COLO668 (cell line): ENCODE measurements around the gene SH3BP5L.
"Not testable (repeated sequence)": the region's sequence is repeated elsewhere in the genome, so short reads cannot be mapped to it uniquely, and the experiment has no call there.

Source experiments
- DNase-seq: peaks from one replicate; lab custom pipeline; 2025; ENCODE audit not compliant: unreplicated experiment; lab: John Stamatoyannopoulos, UW

Gene SH3BP5L

DNA sequence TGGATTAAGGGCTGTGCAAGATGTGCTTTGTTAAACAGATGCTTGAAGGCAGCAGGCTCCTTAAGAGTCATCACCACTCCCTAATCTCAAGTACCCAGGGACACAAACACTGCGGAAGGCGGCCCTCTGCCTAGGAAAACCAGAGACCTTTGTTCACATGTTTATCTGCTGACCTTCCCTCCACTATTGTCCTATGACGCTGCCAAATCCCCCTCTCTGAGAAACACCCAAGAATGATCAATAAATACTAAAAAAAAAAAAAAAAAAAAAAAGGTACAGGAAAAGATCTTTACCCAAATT is 5.0 kb upstream of the SH3BP5L start:
- not testable (repeated sequence) for DNase-seq

DNA sequence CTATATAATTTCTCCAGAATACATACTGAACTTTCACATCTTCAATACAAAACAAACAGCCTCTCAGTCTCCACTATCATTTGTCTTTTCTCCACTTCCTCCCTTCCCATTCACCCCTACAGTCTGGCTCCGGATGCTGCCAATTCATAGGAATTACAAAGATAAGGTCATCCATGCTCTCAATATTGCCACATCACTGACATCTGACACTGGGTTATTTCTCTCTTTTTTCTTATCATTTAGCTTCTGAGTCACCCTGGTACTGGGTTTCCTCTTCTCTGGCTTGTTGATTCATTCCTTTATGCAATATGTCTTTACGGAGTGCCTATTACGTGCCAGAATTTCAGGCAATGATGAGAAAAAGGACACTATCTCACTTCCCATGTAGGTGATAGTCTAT is 3.1 kb upstream of the SH3BP5L start:
- DNase-seq: no peak

DNA sequence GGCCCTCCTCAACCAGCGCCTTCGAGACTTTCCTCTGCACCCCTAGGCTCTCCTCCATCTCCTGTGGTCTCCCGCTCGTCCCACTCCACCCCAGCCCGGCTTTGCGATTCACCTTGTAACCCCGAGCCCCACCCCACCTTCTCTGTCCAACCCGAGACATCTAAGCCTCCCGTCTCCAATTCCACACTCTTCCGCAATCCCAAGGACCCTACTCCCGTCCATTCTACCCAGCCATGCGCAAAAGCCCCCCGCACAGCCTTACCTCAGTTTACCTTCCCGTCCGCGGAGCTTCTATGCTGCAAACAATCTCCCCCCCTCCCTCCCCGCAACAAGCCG is 174 bp downstream of the SH3BP5L start:
- no peak for DNase-seq

DNA sequence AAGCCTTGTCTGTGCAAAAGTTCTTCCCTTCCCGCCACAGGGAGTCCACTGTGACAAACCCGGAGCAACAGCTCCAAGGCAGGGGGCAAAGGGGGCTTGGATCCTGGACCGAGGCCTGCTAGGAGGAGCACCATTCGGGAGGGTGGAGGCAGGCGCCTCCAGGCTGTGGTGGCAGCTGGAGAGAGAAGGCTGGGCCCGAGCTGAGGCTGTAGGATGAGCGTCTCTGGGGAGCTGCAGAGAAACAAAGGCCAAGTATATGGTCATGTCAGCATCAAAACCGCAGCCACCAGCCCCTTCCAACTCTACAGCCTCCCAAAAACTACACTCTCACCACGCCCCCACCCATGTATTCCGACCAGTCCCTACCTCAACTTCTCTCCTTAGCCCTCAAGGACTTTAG is 579 bp downstream of the SH3BP5L start:
- DNase-seq: no peak

DNA sequence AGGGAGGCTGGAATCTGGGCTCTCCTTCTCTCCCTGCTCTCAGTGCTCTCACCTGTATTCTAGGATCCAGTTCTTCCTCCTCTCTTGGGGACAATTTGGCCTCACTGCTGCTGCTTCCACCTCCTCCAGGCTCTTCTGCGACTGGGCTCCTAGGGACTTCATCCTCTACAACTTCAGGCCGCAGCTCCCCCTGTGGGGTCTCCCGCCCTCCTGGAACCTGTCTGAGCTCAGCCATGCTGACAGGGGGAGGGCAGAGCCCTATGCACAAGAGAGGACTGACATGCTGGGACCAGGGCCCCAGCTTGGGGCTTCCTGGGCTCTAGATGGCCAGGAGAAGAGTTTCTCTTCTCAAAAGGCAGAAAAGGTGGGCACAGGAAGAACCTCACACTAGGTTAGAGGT is 1.0 kb downstream of the SH3BP5L start:
- DNase-seq: no peak

DNA sequence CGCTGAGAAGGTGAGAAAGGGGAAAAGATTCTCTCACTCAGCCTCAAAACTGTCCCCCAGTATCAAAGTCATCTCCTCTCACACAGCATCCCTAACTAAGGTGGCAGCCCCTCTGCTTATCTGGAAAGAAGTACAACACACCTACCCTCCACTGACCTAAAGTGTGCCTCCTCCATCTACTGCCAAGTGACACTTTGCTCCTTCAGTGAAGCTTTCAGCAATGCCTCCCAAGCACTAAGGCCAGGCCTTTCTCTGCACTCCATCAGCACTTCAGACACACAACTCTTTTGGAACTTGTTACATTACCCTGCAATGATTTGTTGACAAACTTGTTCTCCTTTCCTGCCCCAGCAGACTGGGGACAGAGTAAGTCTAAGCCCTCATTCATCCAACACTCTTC is 1.4 kb downstream of the SH3BP5L start:
- DNase-seq: no peak

DNA sequence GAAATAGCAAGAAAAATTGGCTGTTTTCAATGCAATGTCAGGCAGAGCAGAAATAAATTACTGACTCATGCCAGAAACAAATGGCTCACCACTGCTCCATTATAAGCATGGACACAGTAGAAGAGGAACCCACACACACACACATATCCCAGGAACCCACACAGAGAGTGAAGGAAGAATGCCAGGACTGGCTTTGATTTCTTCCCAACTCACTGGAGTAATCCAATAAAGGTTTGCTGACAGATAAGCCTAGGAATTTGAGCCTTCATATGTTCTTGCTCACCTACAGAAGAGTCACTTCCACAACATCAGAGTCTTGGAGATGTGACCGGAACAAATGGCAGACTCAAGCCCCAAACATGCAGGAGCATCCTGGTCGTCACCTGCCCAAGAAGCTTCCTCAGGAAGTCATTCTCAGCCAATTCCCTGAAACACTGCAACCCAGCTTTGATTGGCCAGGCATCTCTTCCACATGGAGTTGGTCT is 2.2 kb downstream of the SH3BP5L start:
- DNase-seq: no peak

DNA sequence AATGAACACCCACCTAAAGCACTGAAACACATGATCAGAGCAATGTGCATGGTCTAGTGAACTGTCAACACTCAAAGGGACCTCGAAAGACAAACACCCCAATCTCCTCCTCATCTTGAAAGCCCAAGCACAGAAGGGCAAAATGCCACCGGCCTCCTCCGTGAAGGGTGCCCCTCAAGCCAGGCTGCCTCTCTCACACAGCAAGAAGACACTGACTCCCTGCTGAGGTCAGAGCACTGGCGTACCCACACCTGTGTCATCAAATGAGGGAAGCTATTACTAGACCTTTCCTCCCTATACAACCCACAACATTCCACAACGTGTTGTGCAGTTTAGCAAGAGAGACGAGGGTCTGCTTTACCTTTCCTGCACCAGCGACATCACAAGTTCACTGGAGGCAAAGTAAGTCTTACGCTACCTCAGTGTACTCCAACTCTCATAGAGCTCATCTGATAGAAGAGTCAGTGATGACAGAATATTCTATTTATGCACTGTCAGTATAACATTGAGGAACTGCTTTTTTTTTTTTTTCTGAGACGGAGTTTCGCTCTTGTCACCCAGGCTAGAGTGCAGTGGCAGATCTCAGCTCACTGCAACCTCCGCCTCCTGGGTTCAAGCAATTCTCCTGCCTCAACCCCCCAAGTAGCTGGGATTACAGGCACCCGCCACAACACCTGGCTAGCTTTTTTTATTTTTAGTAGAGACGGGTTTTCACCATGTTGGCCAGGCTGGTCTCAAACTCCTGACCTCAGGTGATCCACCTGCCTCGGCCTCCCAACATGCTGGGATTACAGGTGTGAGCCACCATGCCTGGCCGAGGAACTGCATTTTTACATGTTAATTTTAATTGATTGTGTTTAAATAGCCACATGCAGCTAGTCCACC is 3.3 kb downstream of the SH3BP5L start:
- no peak for DNase-seq

DNA sequence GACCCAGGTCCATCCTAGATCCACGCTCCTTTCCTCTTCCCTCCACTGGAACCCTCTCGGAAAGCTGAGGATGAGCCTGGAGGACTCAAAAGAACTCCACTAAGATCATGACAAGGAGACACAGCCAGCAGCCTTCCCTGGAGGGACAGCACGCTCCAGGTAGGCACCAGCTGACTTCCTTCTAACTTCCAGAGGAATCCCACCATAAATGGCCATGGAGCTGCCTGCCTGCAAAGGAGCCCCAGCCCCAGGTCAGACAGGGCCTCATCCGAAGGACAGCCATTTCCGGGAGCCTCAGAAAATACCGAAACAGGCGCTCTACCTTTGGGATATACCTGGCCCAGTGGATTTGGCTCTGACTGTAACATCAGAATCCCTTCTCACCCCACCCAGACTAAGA is 4.1 kb downstream of the SH3BP5L start:
- no peak for DNase-seq

DNA sequence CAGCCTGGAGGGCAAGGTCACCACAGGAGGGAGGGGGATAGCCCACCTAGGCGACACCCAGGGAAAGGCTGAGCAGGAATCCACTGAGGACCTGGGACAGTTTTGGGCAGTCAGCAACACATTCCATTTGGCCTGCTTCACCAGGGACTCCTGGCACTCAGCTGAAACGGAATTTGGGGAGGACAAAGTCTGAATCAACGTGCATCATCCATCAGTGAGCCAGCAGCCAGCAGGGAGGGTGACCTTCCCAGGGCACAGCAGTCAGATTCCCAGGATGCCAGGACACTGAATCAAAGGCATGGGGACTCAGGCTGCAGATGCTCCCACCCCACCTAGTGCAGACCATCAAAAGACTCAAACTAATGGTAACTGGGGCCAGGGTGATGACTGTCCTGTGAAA is 4.6 kb downstream of the SH3BP5L start:
- no peak for DNase-seq

DNA sequence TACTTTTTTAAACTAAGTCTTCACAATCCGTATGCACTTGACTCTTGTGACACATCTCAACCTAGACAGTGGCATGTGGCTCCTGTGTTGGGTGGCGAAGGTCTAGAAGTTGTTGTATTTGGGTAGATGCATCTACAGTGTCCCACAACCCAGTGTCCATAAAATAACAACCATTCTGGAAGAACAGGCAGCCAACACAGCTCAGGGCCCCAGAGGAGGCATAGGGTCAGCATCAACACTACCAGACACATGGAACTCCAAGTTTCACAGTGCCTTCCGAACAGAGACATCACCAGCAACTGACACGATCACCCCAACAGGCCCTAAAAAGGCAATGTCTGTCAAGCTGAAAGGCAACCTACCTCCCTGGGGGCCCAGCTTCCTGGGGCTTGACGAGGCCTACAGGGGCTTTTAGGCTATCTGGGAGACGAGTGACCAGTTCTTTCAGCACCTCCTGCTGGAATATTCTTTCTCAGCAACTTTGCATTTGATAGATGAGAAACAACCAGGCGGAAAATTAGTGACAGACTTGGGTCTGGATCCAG is 5.6 kb downstream of the SH3BP5L start:
- DNase-seq: no peak

DNA sequence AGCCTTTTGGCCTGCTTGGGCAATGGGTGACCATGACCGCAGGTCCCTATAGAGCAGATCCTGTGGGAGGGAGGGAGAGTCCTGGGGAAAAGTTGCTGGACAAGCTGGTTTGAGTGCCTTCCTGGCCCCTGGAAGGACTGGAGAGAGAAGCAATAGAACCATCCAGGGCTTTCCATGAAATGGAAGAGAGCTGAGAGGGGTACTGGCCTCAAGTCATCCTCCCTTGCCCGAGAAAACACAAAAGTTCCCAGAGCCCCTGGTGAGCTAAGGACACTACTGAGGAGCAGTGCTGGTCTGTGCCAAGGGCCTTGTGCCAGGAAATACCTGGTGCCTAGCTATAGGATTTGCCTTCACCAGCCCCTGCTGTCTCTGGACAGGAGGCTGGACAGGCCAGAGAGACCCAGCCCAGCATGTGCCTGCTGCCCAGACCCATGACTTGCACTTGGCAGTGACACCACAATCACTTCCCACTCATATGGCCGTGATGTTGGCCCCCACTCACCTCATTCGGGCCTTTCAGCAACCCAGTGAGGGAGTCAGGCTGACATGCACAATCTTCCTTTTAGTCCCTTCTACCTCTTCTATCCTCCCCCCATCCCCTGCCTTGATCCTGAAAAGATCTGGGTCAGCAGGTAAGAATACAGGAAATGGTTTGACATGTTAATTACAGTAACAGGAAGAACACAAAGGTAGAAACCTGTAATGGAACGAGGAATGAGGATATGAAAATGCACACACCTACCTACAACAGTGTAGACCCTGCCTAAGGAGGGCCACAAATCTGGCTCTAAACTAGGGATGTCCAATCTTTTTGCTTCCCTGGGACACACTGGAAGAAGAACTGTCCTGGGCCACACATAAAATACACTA is 7.0 kb downstream of the SH3BP5L start:
- DNase-seq: no peak

DNA sequence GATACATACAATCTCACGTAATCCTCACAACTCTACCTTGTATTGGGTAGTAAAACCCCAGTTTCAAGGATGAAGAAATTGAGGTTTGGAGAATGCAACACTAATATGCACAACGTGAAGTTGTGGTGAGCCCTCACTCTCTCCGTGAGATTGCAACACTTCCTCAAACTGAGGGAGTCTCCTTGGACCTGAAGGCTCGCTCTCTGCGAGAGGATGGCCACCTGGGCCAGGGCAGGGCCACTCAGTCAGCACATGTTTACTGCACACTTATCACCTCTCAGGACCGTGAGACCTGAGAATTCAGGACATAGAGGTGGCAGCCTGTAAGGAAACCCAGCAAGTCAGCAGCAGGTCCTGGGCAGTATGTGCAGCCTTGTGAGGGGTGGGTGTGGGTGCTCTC is 8.7 kb downstream of the SH3BP5L start:
- DNase-seq: no peak

DNA sequence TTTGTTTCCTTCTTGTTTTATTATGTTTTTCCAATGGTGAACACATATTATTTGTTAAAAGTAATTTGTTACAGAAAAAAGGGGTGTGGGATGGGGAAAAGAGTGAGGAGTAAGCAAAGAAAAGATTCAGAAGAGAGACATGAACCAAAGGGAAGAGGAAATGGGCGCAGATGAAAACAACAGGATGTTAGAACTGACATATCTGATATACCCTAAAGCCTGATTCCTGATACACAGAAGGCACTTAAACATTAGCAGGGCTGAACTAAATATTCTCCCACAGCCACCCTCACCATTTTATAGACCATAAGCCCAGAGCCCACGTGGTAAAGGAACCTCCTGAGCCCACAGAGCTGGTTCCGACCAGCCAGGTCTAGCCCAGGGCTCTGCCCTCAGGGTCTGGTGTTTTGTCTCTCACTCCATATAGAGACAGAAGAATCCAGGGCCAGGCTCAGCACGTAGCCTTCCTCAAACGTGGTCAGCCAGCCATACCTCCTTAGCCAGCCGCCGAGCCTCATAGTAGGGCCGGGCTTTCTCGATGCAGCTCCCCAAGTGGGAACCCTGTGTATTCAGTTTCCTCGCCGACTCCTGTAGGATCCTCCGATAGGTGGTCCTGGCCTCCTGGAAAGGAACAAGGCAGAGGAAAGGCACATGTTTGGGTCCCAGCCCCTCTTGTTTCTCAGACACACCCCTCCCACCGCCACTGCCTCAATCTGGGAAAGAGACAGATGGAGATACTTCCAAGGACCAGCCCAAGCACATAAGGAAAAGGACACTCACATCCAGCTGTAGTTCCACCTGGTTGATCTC is 9.5 kb downstream of the SH3BP5L start:
- DNase-seq: no peak

DNA sequence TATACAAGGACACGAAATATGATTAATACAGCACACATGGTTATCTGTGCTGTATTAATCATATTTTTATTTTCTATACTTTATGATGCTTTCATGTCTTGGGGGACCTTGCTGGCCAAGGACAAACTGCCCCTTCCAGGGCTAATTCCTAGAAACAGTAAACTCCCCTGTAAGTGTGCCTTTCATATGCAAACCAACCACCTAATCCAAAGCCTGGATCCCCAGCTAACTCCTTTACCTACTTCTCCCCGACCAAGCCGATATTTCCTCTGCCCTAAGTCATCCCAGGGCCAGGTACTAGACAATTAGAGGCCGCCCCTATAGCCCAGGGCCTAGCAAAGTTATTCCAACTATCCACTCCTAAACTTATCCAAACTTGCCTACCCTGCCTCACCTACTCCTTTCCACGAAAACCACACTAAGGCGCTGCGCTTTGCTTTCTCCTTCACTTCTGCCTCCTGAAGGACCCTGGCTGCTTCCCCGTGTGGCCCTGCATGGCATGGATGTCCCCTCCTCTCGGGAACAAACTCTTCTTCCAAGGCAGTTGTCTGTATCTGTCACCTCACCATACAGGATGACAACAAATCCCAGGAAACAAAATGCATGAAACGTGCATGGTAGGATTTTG is 10.2 kb downstream of the SH3BP5L start:
- no peak for DNase-seq

DNA sequence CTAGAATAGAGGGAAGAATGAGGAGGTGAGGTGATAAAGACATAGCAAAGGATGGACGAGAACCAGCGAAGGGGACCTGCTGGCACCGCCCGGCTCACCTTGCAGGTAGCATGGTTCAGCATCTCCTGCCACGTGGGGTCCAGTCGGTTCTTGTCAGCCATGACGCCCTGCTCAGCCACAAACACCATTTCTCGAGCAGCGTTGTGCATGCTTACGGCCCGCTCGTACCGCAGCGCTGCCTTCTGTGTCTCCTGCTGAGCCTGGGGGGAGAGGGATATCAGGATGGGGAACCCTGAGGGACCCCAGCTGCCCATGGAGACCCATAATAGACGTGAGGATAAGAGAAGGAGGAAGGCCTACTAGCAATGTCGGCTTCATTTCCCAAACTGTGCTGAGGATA is 11.4 kb downstream of the SH3BP5L start:
- DNase-seq: no peak

DNA sequence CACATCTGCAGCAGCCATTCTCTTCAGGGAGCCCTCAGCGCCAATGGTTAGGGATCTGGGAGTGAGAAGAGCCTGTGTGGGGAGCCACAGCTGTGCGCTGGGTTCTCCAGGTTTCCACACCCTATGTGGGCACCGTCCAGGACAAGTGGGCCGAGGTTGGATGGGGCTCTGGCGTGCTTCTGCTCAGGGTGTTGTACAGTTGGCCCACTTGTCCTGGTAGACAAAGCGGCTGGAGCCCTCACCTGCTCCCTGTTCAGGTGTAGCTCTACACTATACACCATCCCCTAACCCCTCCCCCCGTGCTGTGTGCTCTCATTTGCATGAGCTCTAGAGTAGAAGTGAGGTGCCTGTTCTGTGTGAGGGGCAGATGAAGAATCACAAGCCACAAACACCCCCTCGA is 12.2 kb downstream of the SH3BP5L start:
- no peak for DNase-seq

DNA sequence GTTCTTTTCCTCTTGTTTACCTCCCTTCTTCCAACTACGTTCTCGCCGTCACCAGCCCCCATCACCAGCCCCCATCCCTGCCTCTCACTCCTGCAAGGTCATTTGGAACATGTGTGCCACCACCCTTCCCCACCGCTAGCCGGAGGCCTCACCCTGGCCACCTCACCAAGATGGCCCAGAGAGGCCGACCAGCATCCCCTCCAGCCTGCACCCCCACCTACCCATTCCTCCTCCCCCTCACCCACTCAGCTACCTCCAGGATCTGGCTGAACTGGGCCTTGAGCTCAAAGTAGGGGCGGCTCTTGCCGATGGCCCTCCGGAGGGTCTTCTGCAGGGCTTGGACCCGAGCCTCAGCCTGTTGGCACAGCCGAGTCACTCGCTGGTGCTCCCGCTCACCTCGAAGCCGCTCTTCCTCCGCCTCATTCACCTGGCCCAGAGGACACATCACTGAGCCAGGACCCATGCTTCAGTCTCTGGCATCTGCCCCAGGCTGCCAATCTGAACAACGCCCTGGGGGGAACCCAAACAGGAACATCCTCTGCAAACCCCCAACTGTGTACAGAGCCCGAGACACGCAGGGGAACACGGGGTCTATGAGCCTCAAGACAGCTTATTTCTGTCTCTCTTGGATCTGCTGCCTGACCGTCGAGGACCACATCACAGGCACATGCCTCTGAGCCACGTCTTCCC is 12.8 kb downstream of the SH3BP5L start:
- DNase-seq: no peak

DNA sequence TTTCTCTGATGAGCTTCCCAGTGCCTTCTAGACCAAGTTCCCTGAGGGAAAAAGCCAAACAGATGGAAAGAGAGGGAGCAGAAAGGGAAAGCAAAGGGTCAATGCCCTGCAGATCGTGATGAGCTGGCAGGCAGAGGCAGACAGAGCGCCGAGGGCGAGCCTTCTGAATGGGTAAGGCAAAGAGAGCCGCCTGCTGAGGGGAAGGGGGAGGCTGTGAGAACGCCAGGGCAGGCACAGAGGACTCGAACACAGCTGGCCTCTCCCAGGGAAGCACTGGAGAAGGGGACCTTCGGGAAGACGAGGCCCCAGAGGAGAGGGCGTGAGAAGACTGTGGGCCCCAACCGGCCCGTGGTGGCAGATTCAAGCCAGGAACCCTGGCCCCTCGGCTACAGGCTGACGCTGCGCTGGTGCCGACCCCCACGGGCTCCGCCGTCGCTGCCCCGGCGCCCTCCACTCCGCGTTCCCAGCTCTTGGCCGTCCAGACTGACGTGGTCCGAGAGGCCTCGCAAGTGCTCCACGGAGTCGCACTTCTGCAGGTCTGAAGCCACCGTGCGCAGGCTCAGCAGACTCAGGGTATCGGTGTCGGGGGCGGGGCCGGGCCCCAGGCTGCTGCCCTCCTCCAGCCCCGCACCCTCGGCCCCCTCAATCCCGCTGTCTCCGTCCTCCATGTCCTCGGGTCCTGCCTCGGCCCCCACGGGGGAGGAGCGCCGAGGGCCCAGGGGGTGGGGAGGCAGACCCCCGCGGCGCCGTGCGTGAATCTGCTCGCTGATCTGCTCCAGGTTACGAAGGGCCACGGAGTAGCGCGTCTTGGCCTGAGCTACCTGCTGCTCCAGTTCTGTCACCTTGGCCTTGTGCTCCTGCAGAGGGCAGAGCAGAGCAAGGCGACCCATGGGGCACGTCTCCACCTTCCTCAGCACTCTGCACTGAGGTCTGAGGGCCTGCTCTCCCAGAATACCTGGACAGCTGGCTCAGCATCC is 13.9 kb downstream of the SH3BP5L start:
- DNase-seq: no peak
